ENCODE results near the gene FRS2.

DNA sequence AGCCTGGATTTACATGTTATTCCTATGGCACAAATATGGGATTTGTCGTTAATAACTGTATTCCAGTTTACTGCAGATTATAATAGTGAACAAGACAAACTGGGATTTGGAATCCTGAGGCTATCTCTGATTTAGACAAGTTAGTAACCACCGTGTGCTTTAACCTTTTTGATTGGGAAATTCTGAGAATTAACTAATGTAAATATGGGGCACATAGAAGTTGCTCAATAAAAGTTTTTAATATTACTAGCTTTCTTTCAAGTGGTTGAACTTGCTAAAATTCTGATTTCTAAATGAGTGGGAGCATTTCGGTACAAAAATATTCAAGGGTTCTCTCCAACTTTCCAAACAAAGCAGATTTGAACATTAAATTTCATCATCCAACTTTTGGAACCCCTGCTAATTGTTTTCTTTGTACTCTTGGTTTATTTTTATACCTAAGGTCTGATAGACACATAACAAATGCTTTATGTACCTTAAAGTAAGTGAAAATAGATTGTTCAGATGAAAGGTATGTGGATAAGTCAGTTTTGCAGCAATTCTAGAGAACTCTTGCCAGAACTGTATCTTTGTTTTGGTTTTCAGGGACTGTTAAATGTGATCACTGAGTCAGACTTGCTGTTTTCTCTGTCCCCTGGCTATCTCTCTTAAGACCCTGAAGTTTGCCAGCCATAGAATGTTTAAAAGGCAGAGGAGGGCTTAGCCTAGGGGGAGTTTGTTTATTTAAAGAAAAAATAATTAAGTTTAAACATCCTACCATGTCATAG is 57.5 kb downstream of the FRS2 start:
- TF ChIP-seq TARDBP (IDR thresholded peaks at IDR 0.05): no peak
- TF ChIP-seq RCOR1 (IDR thresholded peaks at IDR 0.05; ENCODE audit: borderline replicate concordance in 1 of 2, low read depth in 2 of 2, low read length in 2 of 2): no peak
- TF ChIP-seq CEBPB (tag; IDR thresholded peaks at IDR 0.05): no peak
- TF ChIP-seq MYC (IDR thresholded peaks at IDR 0.05; ENCODE audit: low read depth, low read length): no peak
- no peak for TF ChIP-seq MYC (CRISPR knock-in tag; IDR thresholded peaks at IDR 0.05; ENCODE audit: borderline replicate concordance, low read depth)

All from K562 (cell line).